GM12878 (cell line): ENCODE measurements around the gene SAC3D1. TPM values are rescaled to one million over a fixed set of nuclear protein-coding genes. Genes with fewer than 3 reads are reported as not detected.

ENCODE experiments used
- ATAC-seq: fragments of 200-7000 bp; cut with Tn5 transposase; 3 replicates; pipeline ENCODE4 v1.9.1; 2020; ENCODE audit warnings: mild to moderate bottlenecking, moderate library complexity
- BruUV-seq: library from RNA; stranded (reverse); fragments of 400-500 nt; replicated peaks from 2 replicates; lab custom pipeline; 2021; lab: Mats Ljungman, UMichigan
- CTCF ChIA-PET: fragments of 300-600 bp; sonication (Branson Sonifier 250); formaldehyde crosslinking; extraction: SDS; loops from one replicate; lab custom pipeline; 2021; ENCODE audit warnings: inconsistent platforms; lab: Yijun Ruan, JAX
- POLR2A ChIA-PET: fragments of 350-600 bp; formaldehyde crosslinking; extraction: SDS; loops from one replicate; lab custom pipeline; 2021; ENCODE audit warnings: inconsistent platforms; lab: Charles Lee
- RAD21 ChIA-PET: fragments of 300-600 bp; sonication (Branson Sonifier 250); formaldehyde crosslinking; loops from one replicate; lab custom pipeline; 2023; ENCODE audit warnings: antibody characterized with exemption; ENCODE audit not compliant: unreplicated experiment; lab: Charles Lee
- SMC1A ChIA-PET: fragments of 300-600 bp; sonication (Branson Sonifier 250); formaldehyde crosslinking; loops from one replicate; lab custom pipeline; 2023; ENCODE audit not compliant: unreplicated experiment, uncharacterized antibody; lab: Charles Lee
- DNase-seq: peaks from one replicate; pipeline ENCODE4 v3.0.0-alpha.2; 2011; ENCODE audit warnings: low read depth, low spot score
- FAIRE-seq: peaks from 3 replicates; lab custom pipeline; 2011; peaks lifted over from hg19 to GRCh38; lab: Jason Lieb, UNC
- H2AFZ ChIP-seq: 2 replicates; pipeline ENCODE4 v1.6.0; 2011; ENCODE audit warnings: low read depth, low read length, control low read depth; ENCODE audit not compliant: control insufficient read depth
- H3K27ac ChIP-seq: 2 replicates; pipeline ENCODE4 v1.5.1; 2011; ENCODE audit warnings: control low read depth; ENCODE audit not compliant: control insufficient read depth, insufficient read depth
- H3K27me3 ChIP-seq, 2 experiments: replicated peaks in 1 of 2; 2 replicates each; pipeline versions ENCODE4 v1.6.0 to v1.6.1; 2011; ENCODE audit warnings: low read length in 1 of 2; ENCODE audit not compliant: control insufficient read depth in 2 of 2, insufficient read depth in 2 of 2
- H3K36me3 ChIP-seq, 2 experiments: 2 replicates each; pipeline ENCODE4 v1.5.1; 2011; ENCODE audit warnings: low read length in 1 of 2; ENCODE audit not compliant: control insufficient read depth in 2 of 2, insufficient read depth in 2 of 2
- H3K4me1 ChIP-seq: 2 replicates; pipeline ENCODE4 v1.6.1; 2011; ENCODE audit warnings: mild to moderate bottlenecking, low read length, moderate library complexity, mixed read lengths; ENCODE audit not compliant: control insufficient read depth, insufficient read depth
- H3K4me2 ChIP-seq: 2 replicates; pipeline ENCODE4 v1.6.0; 2011; ENCODE audit warnings: control low read depth; ENCODE audit not compliant: control insufficient read depth, insufficient read depth
- H3K4me3 ChIP-seq: fragments of 200-600 bp; sonication (generic); 2 replicates; pipeline ENCODE4 v1.5.1; 2016
- H3K79me2 ChIP-seq: 2 replicates; pipeline ENCODE4 v1.6.0; 2011; ENCODE audit warnings: low read length; ENCODE audit not compliant: control insufficient read depth, insufficient read depth
- H3K9ac ChIP-seq: 2 replicates; pipeline ENCODE4 v1.8.0; 2011; ENCODE audit warnings: low read length, control low read depth, mixed read lengths; ENCODE audit not compliant: control insufficient read depth, insufficient read depth
- H3K9me3 ChIP-seq: replicated peaks from 3 replicates; pipeline ENCODE4 v1.5.1; 2011; ENCODE audit warnings: mild to moderate bottlenecking, low read length; ENCODE audit not compliant: control insufficient read depth, insufficient read depth
- H4K20me1 ChIP-seq: 2 replicates; pipeline ENCODE4 v1.6.0; 2011; ENCODE audit not compliant: control insufficient read depth, insufficient read depth
- CHD1 ChIP-seq: IDR thresholded peaks from 2 replicates; pipeline ENCODE4 v1.6.1; 2012; ENCODE audit warnings: low read depth, low read length, improper control_type of control experiment
- CUX1 ChIP-seq: IDR thresholded peaks from 2 replicates; pipeline ENCODE4 v1.6.1; 2012; ENCODE audit warnings: improper control_type of control experiment, low read depth, low read length; ENCODE audit not compliant: insufficient replicate concordance
- E2F4 ChIP-seq: IDR thresholded peaks from 2 replicates; pipeline ENCODE4 v1.6.1; 2012; ENCODE audit warnings: low read depth, low read length, improper control_type of control experiment
- FOS ChIP-seq: IDR thresholded peaks from 3 replicates; pipeline ENCODE4 v1.6.1; 2011; ENCODE audit warnings: borderline replicate concordance; ENCODE audit not compliant: insufficient read length; ENCODE audit errors: extremely low read depth
- GABPA ChIP-seq: IDR thresholded peaks from 2 replicates; pipeline ENCODE4 v1.6.1; 2014; ENCODE audit warnings: antibody characterized with exemption, low read depth, mild to moderate bottlenecking, inconsistent platforms
- IRF4 ChIP-seq: IDR thresholded peaks from 2 replicates; pipeline ENCODE4 v1.6.1; 2011; ENCODE audit warnings: low read depth, low read length
- NR2F1 ChIP-seq: fragments of 450-650 bp; conservative IDR thresholded peaks from 2 replicates; pipeline ENCODE4 v1.6.1; 2017; ENCODE audit warnings: mild to moderate bottlenecking
- POLR2A ChIP-seq: IDR thresholded peaks from 2 replicates; pipeline ENCODE4 v1.6.1; 2011; ENCODE audit warnings: low read depth, mild to moderate bottlenecking, low read length
- SMARCA5 ChIP-seq: fragments of 450-650 bp; IDR thresholded peaks from 2 replicates; pipeline ENCODE4 v1.6.1; 2017; ENCODE audit warnings: mild to moderate bottlenecking
- SPI1 ChIP-seq: IDR thresholded peaks from 2 replicates; pipeline ENCODE4 v1.6.1; 2011; ENCODE audit warnings: low read depth, mild to moderate bottlenecking, low read length, moderate library complexity, borderline replicate concordance; ENCODE audit not compliant: insufficient read depth
- STAT3 ChIP-seq: IDR thresholded peaks from 2 replicates; pipeline ENCODE4 v1.6.1; 2011; ENCODE audit warnings: low read depth, low read length, improper control_type of control experiment
- WGBS: methylation state at CpG from one replicate; pipeline ENCODE4 v1.1.6; 2016; ENCODE audit warnings: low lambda C conversion rate; ENCODE audit not compliant: insufficient replicate concordance, insufficient coverage; ENCODE audit errors: missing lambda C conversion rate; 5-methylcytosine and 5-hydroxymethylcytosine counted together
- in situ Hi-C: fragments of 300-500 bp; cut with MboI; formaldehyde crosslinking; loops from 9 replicates; pipeline ENCODE4 v1.14.3; 2018; ENCODE audit warnings: mixed read lengths
- intact Hi-C: fragments of 100-400 bp; cut with micrococcal nuclease; formaldehyde crosslinking; loops from one replicate; pipeline ENCODE4 v1.14.2; 2022; ENCODE audit not compliant: unreplicated experiment
- polyA plus RNA-seq, 11 experiments: library from polyadenylated mRNA; depleted of rRNA in 4 of 11; unstranded in 6 of 11; stranded (reverse) in 5 of 11; fragments of >200 nt; fragmentation: Nextera tagmentation in 4 of 11; fragmentation: Illumina TruSeq in 1 of 11; extraction: Ambion mirVana in 4 of 11; extraction: Trizol in 1 of 11; gene quantifications; 1 replicate in 1 of 11; 2 replicates in 10 of 11; pipeline versions ENCODE4 v1.2.1 to v1.2.3, GENCODE V29; 2011 to 2016; ENCODE audit warnings: inconsistent platforms in 2 of 11, missing spikeins in 2 of 11, low read depth in 1 of 11
- total RNA-seq, 4 experiments: library from RNA; depleted of rRNA in 3 of 4; stranded (reverse); fragments of >200 nt in 3 of 4; fragmentation: Illumina TruSeq in 1 of 4; extraction: Trizol in 1 of 4; gene quantifications; 2 replicates each; pipeline versions ENCODE4 v1.2.1 to v1.2.3, GENCODE V29; 2013 to 2021

Gene SAC3D1
- total and polyA plus RNA-seq, 10 of the 15 experiments (the other 5 are each of a cell fraction or from before 2014, with no cell fraction given): 0.16 to 44.6 (median 12.1) TPM

- ChIA-PET SMC1A (no interaction called here), CTCF (no interaction called here), RAD21 (interaction anchor here (0.5 kb wide), 1 partner anchor 17 kb away, joined by 5 read pairs; no protein-coding TSS in a partner anchor), POLR2A (interaction anchor here (1.0 to 2.1 kb wide), 2 partner anchors 16 to 24 kb away, joined by 3 to 5 read pairs; no protein-coding TSS in a partner anchor)
- Histone ChIP-seq H3K27ac (no peak overlapping the region), H3K79me2 (peaks cover 5% of the 10 kb centered on the region), H3K4me2 (no peak overlapping the region), H3K9me3 (no peaks in the 10 kb centered on the region), H2AFZ (no peak overlapping the region), H3K27me3 (no peaks in the 10 kb centered on the region), H3K36me3 (peaks cover 0 to 5% of the 10 kb centered on the region in 2 experiments; a peak in 3 of 4 replicates), H3K9ac (no peak overlapping the region), H3K4me1 (peaks cover 8% of the 10 kb centered on the region), H4K20me1 (no peaks in the 10 kb centered on the region), H3K4me3 (no peak overlapping the region)
- intact Hi-C loops: no loop called here
- no peak for ATAC-seq
- BruUV-seq: no TSS peak
- no peak for TF ChIP-seq IRF4
- 0 out of 2 replicates have a peak, but pooled peaks have one; percentile 17 for TF ChIP-seq NR2F1
- no peak for FAIRE-seq
- 98% methylated on average over 5 of the region's 5 CpGs for WGBS
- no peak for DNase-seq
- in situ Hi-C loops: no loop called here
Measured at GRCh38 chr11:65045061-65045460, 4.1 kb downstream of the SAC3D1 start.

GRCh38 chr11:65045728-65046127 lies 4.7 kb downstream of the SAC3D1 start:
- no peaks in the 10 kb centered on the region for H4K20me1 ChIP-seq
- ATAC-seq (no peak), FAIRE-seq (no peak), DNase-seq (no peak)
- H3K9me3 ChIP-seq: no peaks in the 10 kb centered on the region
- in situ Hi-C loops: no loop called here
- peaks cover 5% of the 10 kb centered on the region for H3K79me2 ChIP-seq
- ChIA-PET SMC1A (no interaction called here), CTCF (no interaction called here), POLR2A (interaction anchor here (1.0 to 2.1 kb wide), 2 partner anchors 17 to 24 kb away, joined by 3 to 5 read pairs; no protein-coding TSS in a partner anchor), RAD21 (no interaction called here)
- no peaks in the 10 kb centered on the region for H3K27me3 ChIP-seq
- no peak overlapping the region for H3K27ac ChIP-seq
- 86% methylated on average over 7 of the region's 7 CpGs for WGBS
- peaks cover 7% of the 10 kb centered on the region for H3K4me1 ChIP-seq
- no peak overlapping the region for H3K4me3 ChIP-seq
- peaks cover 0 to 5% of the 10 kb centered on the region in 2 experiments; a peak in 3 of 4 replicates for H3K36me3 ChIP-seq
- no peak overlapping the region for H2AFZ ChIP-seq
- BruUV-seq: no TSS peak
- H3K9ac ChIP-seq: no peak overlapping the region
- intact Hi-C loops: no loop called here
- no peak overlapping the region for H3K4me2 ChIP-seq
- TF ChIP-seq E2F4: no peak
- no peak for TF ChIP-seq STAT3
- TF ChIP-seq FOS: no peak
- TF ChIP-seq SMARCA5: no peak
- TF ChIP-seq GABPA: no peak
- no peak for TF ChIP-seq CHD1
- TF ChIP-seq POLR2A: no peak
- TF ChIP-seq CUX1: no peak
- no peak for TF ChIP-seq SPI1
